K562 (cell line): ENCODE data around the gene TBC1D25. TPM values are rescaled to one million over a fixed set of nuclear protein-coding genes. Genes with fewer than 3 reads are reported as not detected.

ENCODE experiments used
- FOXA3 ChIP-seq, 2 experiments: fragments of 450-650 bp in 1 of 2; sonication (generic) in 1 of 2; formaldehyde crosslinking; IDR thresholded peaks in 1 of 2; conservative IDR thresholded peaks in 1 of 2; 2 replicates each; pipeline versions ENCODE4 v1.4.0 to v1.8.0; 2020 to 2022; ENCODE audit warnings: mild to moderate bottlenecking in 2 of 2, missing genetic modification reagents in 1 of 2
- HNRNPH1 ChIP-seq: fragments of 200-400 bp; formaldehyde crosslinking; optimal IDR thresholded peaks from 2 replicates; pipeline ENCODE3; 2017; ENCODE audit warnings: low read depth, mild to moderate bottlenecking, low read length, moderate library complexity
- JUN ChIP-seq, 2 experiments: sonication (generic) in 1 of 2; formaldehyde crosslinking in 1 of 2; IDR thresholded peaks; 2 replicates each; pipeline versions ENCODE4 v1.6.1 to v1.8.0; 2012 to 2022; ENCODE audit warnings: borderline replicate concordance in 2 of 2, mild to moderate bottlenecking in 2 of 2, improper control_type of control experiment in 1 of 2, low read depth in 1 of 2, low read length in 1 of 2, missing genetic modification reagents in 1 of 2
- MBD1 ChIP-seq: fragments of 250-450 bp; sonication (Bioruptor Pico); IDR thresholded peaks from 2 replicates; pipeline ENCODE4 v1.8.0; 2022; ENCODE audit warnings: inconsistent platforms
- MYC ChIP-seq, 2 experiments: fragments of 250-450 bp in 1 of 2; sonication (Bioruptor Pico) in 1 of 2; IDR thresholded peaks; 2 replicates each; pipeline versions ENCODE4 v1.5.1 to v1.6.1; 2012 to 2021; ENCODE audit warnings: low read depth in 2 of 2, borderline replicate concordance in 1 of 2, improper control_type of control experiment in 1 of 2, low read length in 1 of 2, mild to moderate bottlenecking in 1 of 2, moderate library complexity in 1 of 2
- RAD51 ChIP-seq: fragments of 450-650 bp; IDR thresholded peaks from 2 replicates; pipeline ENCODE4 v1.7.1; 2016; ENCODE audit warnings: low read depth, mild to moderate bottlenecking, borderline replicate concordance
- RBM39 ChIP-seq: fragments of 200-400 bp; formaldehyde crosslinking; optimal IDR thresholded peaks from 2 replicates; pipeline ENCODE3; 2018; ENCODE audit warnings: low read depth, low read length
- SIN3A ChIP-seq, 2 experiments: fragments of 150-350 bp in 1 of 2; IDR thresholded peaks; 2 replicates each; pipeline ENCODE4 v1.6.1; 2011 to 2016; ENCODE audit warnings: borderline replicate concordance in 2 of 2, low read depth in 2 of 2, low read length in 2 of 2, mild to moderate bottlenecking in 2 of 2, moderate library complexity in 2 of 2; ENCODE audit not compliant: control insufficient read depth in 1 of 2
- UBTF ChIP-seq, 2 experiments: IDR thresholded peaks; 2 replicates each; pipeline ENCODE4 v1.6.1; 2012; ENCODE audit warnings: improper control_type of control experiment in 2 of 2, low read depth in 2 of 2, low read length in 2 of 2, borderline replicate concordance in 1 of 2
- YY1 ChIP-seq, 3 experiments: IDR thresholded peaks; 2 replicates each; pipeline ENCODE4 v1.6.1; 2011; ENCODE audit warnings: low read length in 2 of 3, mild to moderate bottlenecking in 2 of 3, moderate library complexity in 2 of 3, borderline replicate concordance in 1 of 3, control low read depth in 1 of 3, low read depth in 1 of 3; ENCODE audit not compliant: insufficient read depth in 3 of 3, insufficient replicate concordance in 2 of 3, control insufficient read depth in 1 of 3, insufficient read length in 1 of 3; ENCODE audit errors: extremely low read depth in 1 of 3
- ZNF175 ChIP-seq: fragments of 200-800 bp; sonication (Bioruptor generic); IDR thresholded peaks from 2 replicates; pipeline ENCODE4 v1.6.1; 2016; ENCODE audit warnings: low read depth, mild to moderate bottlenecking, missing genetic modification characterization, missing compliant biosample characterization
- polyA plus RNA-seq, 8 experiments: library from polyadenylated mRNA; depleted of rRNA in 4 of 8; stranded (reverse) in 5 of 8; unstranded in 3 of 8; fragments of >200 nt; fragmentation: Nextera tagmentation in 2 of 8; fragmentation: Illumina TruSeq in 1 of 8; extraction: Ambion mirVana in 2 of 8; extraction: Trizol in 1 of 8; gene quantifications; 2 replicates each; pipeline versions ENCODE4 v1.2.1 to v1.2.3, GENCODE V29; 2011 to 2014; ENCODE audit warnings: inconsistent platforms in 1 of 8, missing spikeins in 1 of 8
- total RNA-seq, 7 experiments: library from RNA; depleted of rRNA in 6 of 7; stranded (reverse); fragments of >200 nt in 6 of 7; fragmentation: Illumina TruSeq in 2 of 7; extraction: Trizol in 2 of 7; gene quantifications; 2 replicates each; pipeline versions ENCODE4 v1.2.1 to v1.2.3, GENCODE V29; 2011 to 2021; ENCODE audit warnings: low replicate concordance in 1 of 7

Gene TBC1D25
- total and polyA plus RNA-seq, 9 of the 15 experiments (the other 6 are each of a cell fraction or from before 2014, with no cell fraction given), result 0.62 to 10.6 (median 3.9) TPM

GRCh38 chrX:48574270-48575266 lies 35.1 kb downstream of the TBC1D25 start, which contains the start of gene RBM3 (continued):
- no peak for TF ChIP-seq UBTF (IDR thresholded peaks at IDR 0.05; ENCODE audit: borderline replicate concordance in 1 of 2, low read depth in 2 of 2, low read length in 2 of 2)
- TF ChIP-seq SIN3A (IDR thresholded peaks at IDR 0.05; ENCODE audit: borderline replicate concordance in 2 of 2, control insufficient read depth in 1 of 2, low read depth in 2 of 2, low read length in 2 of 2), result peak; percentile 88 to 99; a peak in 3 of 4 replicates
- TF ChIP-seq YY1 (IDR thresholded peaks at IDR 0.05; ENCODE audit: borderline replicate concordance in 1 of 3, control insufficient read depth in 1 of 3, extremely low read depth in 1 of 3, insufficient read depth in 3 of 3, insufficient read length in 1 of 3, insufficient replicate concordance in 2 of 3, low read depth in 1 of 3, low read length in 2 of 3), result peak; percentile 91 to 97 (median 94)
- peak; percentile 60; the same call in 1 of the 2 replicates for TF ChIP-seq RAD51
- no peak for TF ChIP-seq HNRNPH1
- TF ChIP-seq JUN (IDR thresholded peaks at IDR 0.05; ENCODE audit: borderline replicate concordance, low read depth, low read length), result no peak
- TF ChIP-seq JUN (CRISPR knock-in tag; IDR thresholded peaks at IDR 0.05; ENCODE audit: borderline replicate concordance), result no peak
- TF ChIP-seq MYC (IDR thresholded peaks at IDR 0.05; ENCODE audit: low read depth, low read length), result peak; percentile 100
- TF ChIP-seq MYC (CRISPR knock-in tag; IDR thresholded peaks at IDR 0.05; ENCODE audit: borderline replicate concordance, low read depth), result peak; percentile 100
- TF ChIP-seq ZNF175, result no peak
- TF ChIP-seq FOXA3 (CRISPR knock-in tag; conservative IDR thresholded peaks at IDR 0.05 in 1 of 2, IDR thresholded peaks at IDR 0.05 in 1 of 2), result no peak
- no peak for TF ChIP-seq RBM39
- TF ChIP-seq MBD1 (CRISPR knock-in tag), result no peak
